IPS DF 4.7 (cell line): ENCODE data around the gene CAPSL.
"Not testable (repeated sequence)": the region's sequence is repeated elsewhere in the genome, so short reads cannot be mapped to it uniquely, and the experiment has no call there.

Experiments used
- DNase-seq: peaks from one replicate; pipeline ENCODE4 v3.0.0-alpha.2; 2013; ENCODE audit warnings: low spot score; ENCODE audit errors: extremely low read depth

Gene CAPSL

DNA sequence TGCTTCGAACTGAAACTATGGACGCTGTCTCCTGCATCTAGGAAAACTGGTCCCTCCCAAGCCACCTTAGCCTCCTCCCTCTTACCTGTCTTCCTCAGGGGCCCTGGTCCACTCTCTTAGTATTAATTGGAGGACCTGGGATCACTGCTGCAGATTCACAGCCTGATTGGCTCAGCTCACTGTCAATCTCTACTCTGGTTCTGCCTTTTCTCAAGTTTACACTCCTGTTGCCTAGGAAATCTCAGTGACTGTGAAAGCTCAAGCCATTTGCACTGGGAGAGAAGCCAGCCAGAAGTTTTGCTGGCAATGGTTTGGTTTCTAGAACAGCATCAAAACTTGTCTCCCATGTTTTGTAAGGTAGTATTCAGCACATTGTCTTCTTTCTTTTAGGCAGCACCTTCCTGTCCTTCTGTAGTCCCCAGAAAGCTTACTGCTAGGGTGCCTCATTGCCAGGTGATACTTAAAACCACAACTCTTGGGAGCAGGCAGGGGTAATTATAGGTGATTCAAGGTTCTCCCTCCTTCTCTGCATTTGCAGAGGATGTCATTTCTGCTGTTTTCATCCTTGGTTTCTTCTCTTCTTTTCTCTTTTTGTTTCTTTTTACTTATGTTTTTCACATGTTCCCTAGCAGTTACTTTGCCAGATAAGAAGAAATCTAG lies at the start of gene CAPSL:
TSS of gene CAPSL (minus strand) at position 55 of the 660 bp plus-strand sequence. CDS start 17,502 bp downstream, outside the sequence.
- DNase-seq: peak; percentile 96

DNA sequence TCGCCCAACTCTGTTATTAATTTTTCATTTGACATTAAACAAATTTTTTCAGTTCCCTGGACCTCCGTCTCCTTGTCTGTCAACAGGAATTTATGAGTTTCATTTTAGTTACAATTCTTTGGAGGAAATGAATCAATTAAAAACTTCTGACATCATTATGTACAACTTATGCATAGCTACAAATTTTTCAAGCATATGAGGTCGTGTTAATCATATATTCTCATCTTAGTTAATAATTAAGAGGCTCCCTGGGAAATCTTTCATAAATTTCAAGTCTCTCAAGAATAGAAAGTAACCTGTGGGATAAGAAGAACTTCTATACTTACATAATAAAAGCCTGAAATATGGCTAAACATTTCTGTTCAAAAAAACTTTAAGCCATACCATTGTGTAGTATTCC lies 49.4 kb upstream of the CAPSL start:
- DNase-seq: no peak

GRCh38 chr5:35979715-35980114 lies 41.3 kb upstream of the CAPSL start:
- no peak for DNase-seq

- DNase-seq: not testable (repeated sequence)
Observed at GRCh38 chr5:35976859-35977258, 38.4 kb upstream of the CAPSL start.

- DNase-seq: no peak
Observed at GRCh38 chr5:35974570-35974969, 36.1 kb upstream of the CAPSL start.

- DNase-seq: no peak
Observed at GRCh38 chr5:35971878-35972210, 33.4 kb upstream of the CAPSL start.

DNA sequence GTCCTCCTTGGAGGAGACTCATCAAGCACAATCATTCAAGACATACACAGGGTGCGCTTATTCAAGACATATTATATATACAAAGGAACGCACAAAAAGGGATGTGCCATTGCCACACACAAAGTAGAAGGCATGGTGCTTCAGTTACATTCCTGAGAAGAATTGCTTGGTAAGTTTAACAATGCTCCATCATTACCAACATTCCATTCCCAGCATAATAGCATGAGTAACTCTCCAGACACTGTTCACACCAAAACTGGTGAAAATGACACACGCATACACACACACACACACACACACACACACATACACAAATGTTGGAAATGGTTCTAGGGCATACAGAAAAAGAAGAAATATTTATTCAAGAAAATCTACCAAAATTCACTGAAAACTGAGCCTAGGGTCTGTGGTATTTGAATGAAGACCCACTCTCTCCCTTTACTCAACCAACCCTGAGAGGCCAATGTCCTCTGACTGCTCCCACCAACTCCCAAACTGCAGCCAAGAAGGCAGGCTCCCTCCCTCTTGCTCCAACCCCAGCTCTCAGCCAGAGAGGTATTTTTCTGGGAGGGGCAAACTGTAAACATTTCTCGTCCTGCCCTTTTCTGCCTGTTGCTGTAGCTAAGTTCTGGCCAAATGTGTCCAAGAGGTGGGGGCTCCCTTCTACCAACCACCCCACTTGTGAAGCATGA lies 32.9 kb upstream of the CAPSL start:
- DNase-seq: no peak

DNA sequence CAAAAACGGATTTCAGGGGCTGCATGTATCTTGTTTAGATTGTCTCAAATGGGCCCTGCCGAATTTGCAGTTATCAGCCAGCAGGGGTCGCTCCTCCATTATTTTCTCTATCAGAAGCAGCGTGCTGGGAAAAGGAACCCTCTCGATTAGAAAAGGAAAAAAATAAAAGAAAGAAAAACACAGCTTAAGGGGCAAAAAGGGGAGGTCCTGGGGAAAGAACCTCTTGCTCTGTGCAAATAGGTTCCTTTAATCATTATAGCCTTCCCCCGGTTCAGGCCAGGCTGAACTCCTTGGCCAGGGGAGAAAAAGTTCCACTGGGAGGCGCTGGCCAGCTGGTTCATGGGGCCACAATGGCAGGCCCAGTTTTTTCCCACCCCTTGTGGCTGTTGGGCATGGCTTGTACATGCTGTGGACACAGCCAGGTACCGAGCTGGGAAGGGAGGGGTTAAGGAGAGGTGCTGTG lies 25.0 kb upstream of the CAPSL start:
- no peak for DNase-seq

DNA sequence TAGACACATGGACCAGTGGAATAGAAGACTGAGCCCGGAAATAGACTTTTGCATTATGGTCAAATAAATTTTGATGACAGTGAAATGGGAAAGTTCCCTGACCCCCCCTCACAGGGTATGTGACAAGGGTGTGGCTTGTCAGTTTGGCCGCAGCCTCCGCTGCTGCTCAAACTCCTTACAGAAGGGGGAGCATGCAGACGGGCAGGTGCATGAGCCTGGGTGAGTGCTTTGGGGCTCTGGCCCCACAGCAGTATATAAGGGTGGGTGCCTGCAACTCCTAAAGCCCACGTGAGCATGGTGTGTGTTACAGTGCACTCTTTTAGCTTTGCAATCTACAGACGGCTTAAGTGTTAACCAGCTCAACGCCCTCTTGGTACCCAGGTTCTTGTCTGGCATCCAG lies 21.9 kb upstream of the CAPSL start:
- no peak for DNase-seq

GRCh38 chr5:35956429-35956828 lies 18.0 kb upstream of the CAPSL start:
- DNase-seq: no peak

- no peak for DNase-seq
Observed at GRCh38 chr5:35954175-35954574, 15.8 kb upstream of the CAPSL start.

GRCh38 chr5:35947085-35947484 lies 8.7 kb upstream of the CAPSL start:
- no peak for DNase-seq

- no peak for DNase-seq
Observed at GRCh38 chr5:35939639-35940038, 1.2 kb upstream of the CAPSL start.

DNA sequence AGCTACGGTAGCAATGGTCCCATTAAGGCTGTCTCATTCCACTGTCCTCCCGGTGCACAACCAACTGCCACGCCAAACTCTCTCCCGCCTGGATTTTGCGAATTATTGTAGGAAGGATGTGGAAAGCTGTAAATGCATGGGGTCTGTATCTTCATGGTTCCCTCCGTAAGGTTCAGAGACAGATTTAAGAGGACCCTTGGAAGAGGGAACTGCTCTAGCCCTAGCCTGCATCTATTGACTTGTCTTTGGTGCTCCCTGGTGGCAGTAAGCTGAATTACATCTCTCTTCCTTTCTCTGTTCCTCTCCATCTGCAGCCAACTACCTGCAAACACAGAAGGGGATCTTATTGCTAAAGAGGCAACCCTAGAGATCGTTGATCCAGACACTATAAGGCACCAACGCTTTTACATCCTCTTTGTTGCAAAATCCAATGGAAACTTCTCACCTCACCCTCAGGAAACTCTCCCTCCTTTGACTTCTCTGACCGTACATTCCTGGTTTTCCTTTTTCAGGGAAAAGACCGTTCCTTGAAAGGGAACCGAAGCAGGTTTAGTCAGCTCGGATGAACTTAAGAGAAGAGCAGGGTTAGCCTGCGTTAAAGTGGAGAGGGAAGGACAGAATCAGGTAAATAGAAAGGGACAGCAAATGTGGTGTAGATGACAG lies 11.9 kb downstream of the CAPSL start:
- DNase-seq: peak; percentile 46

DNA sequence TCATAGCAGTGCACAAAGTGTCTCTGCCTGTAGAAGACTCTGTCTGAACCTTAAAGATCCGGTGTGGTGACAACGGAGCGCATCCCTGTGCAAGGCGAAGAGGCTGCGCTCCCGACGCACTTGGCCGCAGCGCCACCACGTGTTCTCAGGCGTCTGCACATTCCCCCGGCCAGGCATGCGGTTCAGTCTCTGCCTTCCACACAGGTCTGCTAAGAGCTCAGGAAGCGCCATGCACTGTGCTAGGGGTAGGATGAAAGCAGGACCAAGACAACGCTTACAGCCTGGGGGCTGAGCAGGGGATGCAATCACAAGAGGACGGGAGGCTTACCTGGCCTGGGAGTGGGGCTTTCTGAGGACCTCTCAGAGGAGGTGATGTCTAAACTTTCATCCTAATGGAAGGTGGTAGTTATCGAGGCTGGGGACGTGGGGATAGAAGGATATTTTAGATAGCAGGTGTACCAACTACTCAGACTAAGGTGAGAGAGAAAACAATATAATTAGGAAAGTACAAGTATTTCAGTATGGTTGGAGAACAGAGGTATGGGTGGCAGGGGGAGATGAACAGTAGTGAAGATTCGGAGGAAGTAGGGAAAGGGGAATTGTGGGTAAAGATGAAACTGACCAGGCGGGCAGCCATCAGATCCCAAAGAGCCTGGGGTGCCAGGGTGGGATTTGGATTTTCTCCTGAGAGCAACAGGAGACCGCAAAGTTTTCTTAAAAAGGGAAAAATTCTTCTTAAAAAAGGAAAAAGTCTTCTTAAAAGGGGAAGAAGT lies 13.3 kb downstream of the CAPSL start:
- DNase-seq: no peak

- no peak for DNase-seq
Observed at GRCh38 chr5:35924122-35924949, 14.1 kb downstream of the CAPSL start.

DNA sequence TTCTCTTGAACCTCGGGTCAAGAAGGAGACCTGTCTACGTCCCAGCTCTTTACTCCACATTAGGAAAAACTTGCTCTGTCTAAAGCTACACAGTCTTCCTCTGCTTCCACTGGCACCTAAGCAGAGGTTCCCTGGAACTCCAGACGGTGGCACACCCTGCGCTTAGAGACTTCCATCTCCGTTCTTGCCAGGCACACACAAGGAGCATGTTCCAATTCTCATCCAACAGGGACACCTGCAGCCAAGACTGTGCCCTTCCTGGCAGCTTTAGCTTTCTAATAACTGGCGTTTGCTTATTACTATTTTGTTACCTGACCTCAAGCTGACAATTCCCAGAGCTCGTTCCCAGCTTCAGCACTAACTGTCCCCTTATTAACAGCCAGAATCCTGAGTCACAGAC lies 16.0 kb downstream of the CAPSL start:
- DNase-seq: no peak

DNA sequence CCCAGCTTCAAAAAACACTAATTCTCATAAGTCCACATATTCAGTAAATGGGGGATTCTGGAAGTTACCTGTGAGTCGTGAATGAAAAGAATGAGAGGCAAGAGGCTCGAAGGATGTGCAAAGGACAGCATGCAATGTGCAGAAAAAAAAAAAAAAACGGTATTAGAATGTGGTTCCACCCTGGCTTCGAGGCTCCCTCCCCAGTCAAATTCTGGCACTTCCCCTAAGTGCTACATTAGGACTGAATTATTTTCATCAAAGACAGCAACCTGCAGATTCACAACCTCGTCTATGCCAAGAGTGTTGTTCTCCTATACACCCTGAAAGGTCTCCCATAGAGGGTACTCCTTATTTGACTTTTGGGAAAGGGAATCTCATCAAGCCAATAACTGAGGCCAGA lies 16.5 kb downstream of the CAPSL start:
- DNase-seq: no peak

DNA sequence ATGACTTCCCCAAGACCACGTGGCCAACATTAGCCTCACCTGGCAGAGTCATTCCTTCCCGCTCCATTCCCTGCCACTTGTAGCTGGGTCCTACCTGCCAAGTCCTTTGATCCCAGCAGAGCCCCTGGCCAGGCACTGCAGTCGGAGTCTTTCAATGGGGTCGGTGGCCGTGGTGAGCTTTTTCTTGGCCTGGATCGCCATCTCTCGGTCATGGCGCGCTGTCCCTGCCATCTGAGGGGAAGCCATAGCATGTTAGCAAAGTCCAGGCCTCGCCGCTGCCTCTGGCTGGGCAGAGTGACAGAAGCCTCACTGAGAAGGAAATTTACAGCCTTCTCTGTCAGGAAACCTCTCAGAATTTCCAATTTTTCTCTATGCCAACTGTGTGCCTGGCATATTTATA lies 17.5 kb downstream of the CAPSL start:
- no peak for DNase-seq

GRCh38 chr5:35919191-35919590 lies 19.2 kb downstream of the CAPSL start:
- DNase-seq: no peak

DNA sequence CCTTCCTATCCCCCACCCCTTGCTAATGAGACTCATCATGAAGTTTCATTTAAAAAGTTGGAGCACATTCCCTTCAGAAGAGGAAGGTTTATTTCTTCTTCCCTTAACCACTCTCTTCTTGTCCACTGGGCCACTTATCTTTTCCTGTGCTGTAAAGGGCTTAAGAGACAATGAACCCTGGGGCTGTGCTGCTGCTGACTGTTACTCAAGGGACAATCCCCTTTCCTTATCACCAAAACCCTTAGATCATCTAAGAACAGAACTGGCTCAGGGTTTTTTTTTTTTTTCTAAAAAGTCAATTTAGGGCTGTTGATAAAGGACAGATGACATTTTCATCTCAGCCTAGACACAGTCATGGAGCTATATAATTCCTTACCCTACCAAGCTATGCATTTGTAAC lies 29.6 kb downstream of the CAPSL start:
- no peak for DNase-seq
